Mammary epithelial cell (primary cell): ENCODE measurements around the gene SYNE2.

Experiments used
- CTCF ChIP-seq, 2 donors: IDR thresholded peaks in 1 of 2; conservative IDR thresholded peaks in 1 of 2; 2 replicates each; pipeline ENCODE4 v1.5.1; 2011 to 2012; ENCODE audit warnings: inconsistent platforms in 2 of 2, low read length in 2 of 2, mild to moderate bottlenecking in 2 of 2, control low read depth in 1 of 2, low read depth in 1 of 2; ENCODE audit not compliant: insufficient read depth in 1 of 2; ENCODE audit errors: extremely low read depth in 1 of 2
- EZH2 ChIP-seq: IDR thresholded peaks from 2 replicates; pipeline ENCODE4 v1.6.1; 2012; ENCODE audit warnings: low read length, inconsistent platforms, borderline replicate concordance

- TF ChIP-seq CTCF (conservative IDR thresholded peaks at IDR 0.05 in 1 of 2, IDR thresholded peaks at IDR 0.05 in 1 of 2; ENCODE audit: extremely low read depth in 1 of 2, insufficient read depth in 1 of 2, low read depth in 1 of 2, low read length in 2 of 2), result no peak
- TF ChIP-seq EZH2, result no peak
Observed at GRCh38 chr14:63972323-63972932, 119.6 kb downstream of the SYNE2 start.
